ENCODE measurements around the gene TAF11L13.
"Not testable (repeated sequence)": the region's sequence is repeated elsewhere in the genome, so short reads cannot be mapped to it uniquely, and the experiment has no call there.

TAF11L13 gene

GRCh38 chr5:17631788-17632187 is at the start of gene TAF11L13:
Gene TAF11L13, plus strand, starts transcription at chr5:17632088.
- DNase-seq = not testable (repeated sequence)

- DNase-seq = not testable (repeated sequence)
Observed at GRCh38 chr5:17585658-17586057, 46.2 kb upstream of the TAF11L13 start, which contains the start of gene TAF11L7. Gene TAF11L7, minus strand, starts transcription at chr5:17585758.

- not testable (repeated sequence) for DNase-seq
Observed at GRCh38 chr5:17590860-17591259, 41.0 kb upstream of the TAF11L13 start, which contains the start of gene TAF11L8. Gene TAF11L8, minus strand, starts transcription at chr5:17590960.

GRCh38 chr5:17594255-17594654 is 37.6 kb upstream of the TAF11L13 start, which contains the start of gene TAF11L9:
Gene TAF11L9, minus strand, starts transcription at chr5:17594394.
- DNase-seq = not testable (repeated sequence)

- not testable (repeated sequence) for DNase-seq
Observed at GRCh38 chr5:17597728-17598127, 34.2 kb upstream of the TAF11L13 start, which contains the start of gene TAF11L10. Gene TAF11L10, minus strand, starts transcription at chr5:17597828.

- DNase-seq = not testable (repeated sequence)
Observed at GRCh38 chr5:17603880-17604279, 28.0 kb upstream of the TAF11L13 start, which contains the start of gene TAF11L11. Gene TAF11L11, plus strand, starts transcription at chr5:17604183.

GRCh38 chr5:17604951-17605350 is 26.9 kb upstream of the TAF11L13 start:
- DNase-seq = no peak

- not testable (repeated sequence) for DNase-seq
Observed at GRCh38 chr5:17607461-17607860, 24.4 kb upstream of the TAF11L13 start.

- not testable (repeated sequence) for DNase-seq
Observed at GRCh38 chr5:17610092-17610491, 21.8 kb upstream of the TAF11L13 start, which contains the start of gene TAF11L12. Gene TAF11L12, plus strand, starts transcription at chr5:17610392.

GRCh38 chr5:17614872-17615605 is 16.8 kb upstream of the TAF11L13 start:
- DNase-seq = no peak

GRCh38 chr5:17619354-17619753 is 12.5 kb upstream of the TAF11L13 start:
- no peak for DNase-seq

GRCh38 chr5:17620627-17621026 is 11.3 kb upstream of the TAF11L13 start:
- DNase-seq = no peak

GRCh38 chr5:17625686-17626085 is 6.2 kb upstream of the TAF11L13 start:
- no peak for DNase-seq

- DNase-seq = no peak
Observed at GRCh38 chr5:17634160-17634559, 2.3 kb downstream of the TAF11L13 start, which contains the start of gene TAF11L14. Gene TAF11L14, plus strand, starts transcription at chr5:17634460.

GRCh38 chr5:17649232-17649631 is 17.3 kb downstream of the TAF11L13 start:
- not testable (repeated sequence) for DNase-seq

GRCh38 chr5:17655201-17655759 is 23.4 kb downstream of the TAF11L13 start:
- DNase-seq = not testable (repeated sequence)

GRCh38 chr5:17655921-17656320 is 24.0 kb downstream of the TAF11L13 start:
- no peak for DNase-seq

GRCh38 chr5:17663182-17663581 is 31.3 kb downstream of the TAF11L13 start:
- no peak for DNase-seq

GRCh38 chr5:17665836-17666235 is 33.9 kb downstream of the TAF11L13 start:
- no peak for DNase-seq

- DNase-seq = no peak
Observed at GRCh38 chr5:17666726-17667235, 34.9 kb downstream of the TAF11L13 start.

GRCh38 chr5:17670353-17670752 is 38.5 kb downstream of the TAF11L13 start:
- DNase-seq = no peak

GRCh38 chr5:17678751-17679324 is 47.0 kb downstream of the TAF11L13 start:
- DNase-seq = no peak

- DNase-seq = no peak
Observed at GRCh38 chr5:17679597-17680203, 47.8 kb downstream of the TAF11L13 start.
